Ectodermal cell (in vitro differentiated cells): ENCODE data around the gene FAM13A.

Experiments
- H3K27ac ChIP-seq: 2 replicates; pipeline ENCODE4 v1.7.0; 2013; ENCODE audit warnings: mild to moderate bottlenecking, low read depth, low read length; ENCODE audit not compliant: insufficient read depth, poor library complexity, severe bottlenecking
- H3K27me3 ChIP-seq: 2 replicates; pipeline ENCODE4 v1.7.0; 2013; ENCODE audit warnings: mild to moderate bottlenecking, low read length; ENCODE audit not compliant: insufficient read depth, control insufficient read depth, poor library complexity, severe bottlenecking
- H3K36me3 ChIP-seq: one replicate; pipeline ENCODE4 v1.7.0; 2013; ENCODE audit warnings: low read length; ENCODE audit not compliant: control insufficient read depth, insufficient read depth
- H3K4me1 ChIP-seq: one replicate; pipeline ENCODE4 v1.7.0; 2013; ENCODE audit warnings: low read length; ENCODE audit not compliant: control insufficient read depth, insufficient read depth
- H3K4me3 ChIP-seq: 2 replicates; pipeline ENCODE4 v1.7.0; 2013; ENCODE audit warnings: low read depth, low read length, control low read depth; ENCODE audit not compliant: insufficient read depth
- H3K9me3 ChIP-seq: 2 replicates; pipeline ENCODE4 v1.7.0; 2013; ENCODE audit warnings: mild to moderate bottlenecking, low read length, moderate library complexity; ENCODE audit not compliant: control insufficient read depth
- WGBS, 2 experiments: methylation state at CpG; one replicate each; pipeline ENCODE4 v1.1.7; 2013; ENCODE audit warnings: missing lambda C conversion rate in 2 of 2; 5-methylcytosine and 5-hydroxymethylcytosine counted together

Gene FAM13A

DNA sequence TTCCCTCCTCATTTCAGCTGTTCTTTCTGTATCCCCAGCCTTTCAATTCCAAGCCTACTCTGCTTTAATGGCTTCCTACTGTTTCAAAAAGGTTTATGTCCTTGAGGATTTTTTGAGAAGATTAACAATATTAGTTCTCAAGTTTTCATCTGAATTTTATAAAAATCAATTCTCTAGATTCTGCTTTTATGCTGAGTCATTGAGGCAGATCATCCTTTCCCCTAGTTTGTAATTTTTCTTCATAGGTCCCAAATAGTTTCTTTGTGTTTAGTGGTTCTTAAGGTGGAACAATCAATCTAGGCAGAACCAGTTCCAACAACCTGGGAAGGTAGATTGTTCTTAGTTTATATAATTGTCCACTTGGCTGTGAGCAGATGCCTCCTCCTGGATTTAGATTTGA is 259.3 kb downstream of the FAM13A start:
- H3K4me1 ChIP-seq, result no peaks in the 10 kb centered on the region

DNA sequence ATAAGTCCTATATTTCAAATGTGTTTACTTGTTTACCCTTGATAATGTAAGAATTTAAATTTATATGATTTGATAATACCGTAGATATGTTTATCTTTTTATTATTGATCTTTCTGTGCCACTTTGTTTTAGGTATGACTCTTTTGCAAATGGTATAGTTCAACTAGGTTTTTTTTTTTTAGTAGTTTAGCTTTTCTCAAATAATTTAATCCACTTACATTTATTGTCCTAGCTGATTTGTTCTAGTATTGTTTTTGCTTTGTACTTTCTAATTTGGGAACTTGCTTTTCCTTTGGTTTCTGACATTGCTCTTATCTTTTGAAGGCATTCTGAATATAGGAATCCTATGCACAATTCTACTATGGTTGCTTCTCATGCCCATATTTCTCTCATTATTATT is 260.4 kb downstream of the FAM13A start:
- Histone ChIP-seq H3K9me3 (no peaks in the 10 kb centered on the region), H3K27ac (no peak overlapping the region), H3K4me1 (no peaks in the 10 kb centered on the region), H3K36me3 (no peaks in the 10 kb centered on the region), H3K27me3 (no peaks in the 10 kb centered on the region), H3K4me3 (no peak overlapping the region)
- WGBS, 2 experiments, result 100% methylated on average over 1 of the region's 1 CpG; no CpG with 5 or more reads in 1 of the 2 experiments

More for the DNA sequence above, 259.3 kb downstream of the FAM13A start:
- Histone ChIP-seq H3K27me3 (no peaks in the 10 kb centered on the region), H3K36me3 (no peaks in the 10 kb centered on the region), H3K27ac (no peak overlapping the region), H3K9me3 (no peaks in the 10 kb centered on the region), H3K4me3 (no peak overlapping the region)

DNA sequence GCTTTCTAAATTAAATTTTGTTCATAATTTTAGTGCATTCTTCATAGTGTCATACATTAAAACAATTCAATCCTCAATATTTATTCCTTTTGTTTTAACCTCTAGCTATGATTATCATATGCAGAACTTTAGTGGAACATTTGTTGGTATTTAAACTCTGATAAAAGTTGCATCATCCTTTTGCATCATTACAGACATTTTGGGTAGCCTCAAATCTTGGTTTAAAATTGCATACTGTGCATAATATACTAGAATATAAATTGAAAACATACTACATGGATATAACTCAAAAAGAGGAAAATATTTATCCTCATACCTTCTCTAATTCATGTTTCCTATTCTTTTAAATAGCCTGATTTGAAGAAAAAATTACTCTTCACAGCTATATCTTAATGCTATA is 262.0 kb downstream of the FAM13A start:
- no peaks in the 10 kb centered on the region for H3K4me1 ChIP-seq
- no peak overlapping the region for H3K4me3 ChIP-seq
- H3K27me3 ChIP-seq, result no peaks in the 10 kb centered on the region
- H3K9me3 ChIP-seq, result no peaks in the 10 kb centered on the region
- H3K36me3 ChIP-seq, result no peaks in the 10 kb centered on the region
- no peak overlapping the region for H3K27ac ChIP-seq

DNA sequence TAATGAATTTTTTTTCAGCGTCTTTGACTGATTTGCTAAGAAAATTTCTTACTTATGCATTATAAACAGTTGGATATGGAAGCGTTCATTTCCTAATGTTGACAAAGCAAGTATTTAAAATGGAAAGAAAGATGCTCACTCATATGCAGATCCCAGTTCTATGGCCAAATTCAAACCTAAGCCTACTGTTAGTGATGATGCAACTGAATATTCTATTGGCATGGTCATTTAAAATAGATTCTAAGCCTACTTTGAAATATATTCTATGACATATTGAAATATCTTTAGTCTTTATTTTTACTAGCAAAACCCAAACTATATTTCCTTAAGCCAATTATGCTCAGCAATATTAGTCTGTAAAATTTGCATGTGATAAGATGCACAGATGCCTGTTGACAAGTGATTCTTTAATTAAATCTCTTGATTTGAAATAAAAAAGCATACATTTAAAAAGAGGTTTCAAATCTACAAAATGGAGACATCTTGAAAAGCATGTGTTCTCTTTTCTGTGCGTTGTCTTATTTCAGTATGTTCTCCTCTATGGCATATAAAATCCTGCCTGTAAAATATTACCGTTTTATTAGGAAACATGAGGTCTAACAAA is 262.8 kb downstream of the FAM13A start:
- no peaks in the 10 kb centered on the region for H3K4me1 ChIP-seq
- H3K27ac ChIP-seq, result no peak overlapping the region

DNA sequence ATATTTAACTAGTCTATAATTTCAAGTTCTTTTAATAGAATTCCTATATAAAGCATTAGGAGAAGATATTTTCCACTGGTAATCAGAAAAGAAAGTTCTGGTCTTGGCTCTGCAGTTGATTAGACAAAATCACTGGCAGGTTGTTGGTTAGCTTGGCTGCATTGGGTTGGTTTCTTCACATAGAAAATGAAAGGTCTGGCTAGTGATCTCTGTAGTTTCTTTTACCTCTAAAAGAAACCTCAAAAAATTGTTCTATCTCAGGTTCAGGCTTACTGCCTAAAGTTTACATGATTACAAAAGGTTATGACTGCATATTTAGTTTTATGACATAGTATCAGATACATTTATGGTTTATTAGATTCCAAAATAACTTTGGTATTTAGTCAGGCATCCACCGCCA is 263.5 kb downstream of the FAM13A start:
- no peak overlapping the region for H3K27ac ChIP-seq
- H3K27me3 ChIP-seq, result no peaks in the 10 kb centered on the region
- WGBS, 2 experiments, result 93 to 100% methylated on average over 1 of the region's 1 CpG
- no peaks in the 10 kb centered on the region for H3K4me1 ChIP-seq
- H3K36me3 ChIP-seq, result no peaks in the 10 kb centered on the region
- H3K4me3 ChIP-seq, result no peak overlapping the region
- H3K9me3 ChIP-seq, result no peaks in the 10 kb centered on the region

More for the DNA sequence above, 262.8 kb downstream of the FAM13A start:
- Histone ChIP-seq H3K9me3 (no peaks in the 10 kb centered on the region), H3K4me3 (no peak overlapping the region), H3K27me3 (no peaks in the 10 kb centered on the region), H3K36me3 (no peaks in the 10 kb centered on the region)
- 84 to 86% methylated on average over 2 to 3 of the region's 4 CpGs for WGBS, 2 experiments

DNA sequence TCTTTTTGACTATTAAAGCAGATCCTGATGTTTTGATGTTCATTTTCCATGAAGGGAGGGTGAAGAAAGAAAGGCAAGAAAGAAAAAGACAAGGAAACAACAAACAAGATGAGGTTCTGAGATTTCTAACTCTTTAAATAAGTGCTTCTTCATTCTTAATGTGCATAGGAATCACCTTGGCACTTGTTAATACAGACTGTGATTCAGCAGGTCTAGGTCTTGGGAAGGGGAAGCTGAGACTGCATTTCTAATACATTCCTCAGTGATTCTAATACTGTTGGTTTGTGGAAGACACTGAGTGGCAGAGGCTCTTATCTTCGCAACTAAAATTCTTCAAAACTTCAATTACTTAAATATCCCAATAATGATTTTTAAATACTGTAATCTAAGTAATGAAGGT is 264.2 kb downstream of the FAM13A start:
- Histone ChIP-seq H3K27me3 (no peaks in the 10 kb centered on the region), H3K4me3 (no peak overlapping the region), H3K36me3 (no peaks in the 10 kb centered on the region), H3K9me3 (no peaks in the 10 kb centered on the region), H3K4me1 (no peaks in the 10 kb centered on the region), H3K27ac (no peak overlapping the region)
- WGBS, 2 experiments, result no CpG with 5 or more reads among the region's 1 CpG

DNA sequence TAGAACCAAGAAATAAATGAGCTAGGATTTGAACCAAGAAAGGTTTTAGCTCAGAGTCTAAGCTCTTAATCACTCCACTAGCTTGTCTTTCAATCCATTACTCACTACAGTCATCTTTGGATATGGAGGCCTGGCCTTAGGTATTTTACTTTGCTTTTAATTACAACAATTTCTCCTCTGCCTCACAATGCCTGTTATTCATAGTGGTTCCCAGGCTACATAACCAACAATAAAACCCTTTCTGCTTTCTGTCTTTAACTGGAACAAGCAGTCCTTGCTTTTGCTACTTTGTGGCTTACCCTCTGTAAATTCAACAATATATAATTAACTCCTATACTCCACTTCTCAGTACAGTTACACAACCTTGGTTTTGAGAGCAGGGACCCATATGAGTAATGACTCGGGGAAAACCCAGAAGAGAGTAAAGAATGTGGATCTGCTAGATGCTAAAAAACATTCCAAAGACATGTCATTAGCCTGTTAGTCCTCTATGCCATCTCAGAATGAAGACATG is 264.7 kb downstream of the FAM13A start:
- 56 to 90% methylated on average over 1 of the region's 1 CpG for WGBS, 2 experiments
- H3K27ac ChIP-seq, result no peak overlapping the region

DNA sequence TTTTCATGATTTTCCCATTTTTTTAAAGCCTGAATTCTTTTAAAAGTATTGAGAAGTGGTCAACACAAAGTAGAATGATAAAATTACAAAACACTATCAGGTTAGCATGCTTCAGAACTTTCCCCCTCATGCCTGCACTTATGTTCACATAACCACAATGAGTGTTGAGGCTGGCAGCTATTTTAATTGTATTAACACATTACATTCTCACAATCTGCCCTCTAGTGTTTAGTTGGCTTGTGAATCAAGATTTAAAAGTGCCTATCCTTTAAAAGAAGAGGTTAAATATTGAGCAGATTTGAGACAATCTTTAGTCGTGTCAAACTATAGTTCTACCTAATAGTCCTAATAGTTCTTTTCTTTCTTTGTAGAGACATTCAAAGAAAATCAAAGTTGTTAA is 265.7 kb downstream of the FAM13A start:
- Histone ChIP-seq H3K4me3 (no peak overlapping the region), H3K36me3 (peaks cover 5% of the 10 kb centered on the region), H3K27ac (no peak overlapping the region), H3K27me3 (no peaks in the 10 kb centered on the region), H3K4me1 (no peaks in the 10 kb centered on the region), H3K9me3 (no peaks in the 10 kb centered on the region)
- WGBS, 2 experiments, result 89% methylated on average over 1 of the region's 1 CpG; no CpG with 5 or more reads in 1 of the 2 experiments

More for the DNA sequence above, 264.7 kb downstream of the FAM13A start:
- Histone ChIP-seq H3K27me3 (no peaks in the 10 kb centered on the region), H3K4me3 (no peak overlapping the region), H3K36me3 (peaks cover 4% of the 10 kb centered on the region), H3K9me3 (no peaks in the 10 kb centered on the region), H3K4me1 (no peaks in the 10 kb centered on the region)

DNA sequence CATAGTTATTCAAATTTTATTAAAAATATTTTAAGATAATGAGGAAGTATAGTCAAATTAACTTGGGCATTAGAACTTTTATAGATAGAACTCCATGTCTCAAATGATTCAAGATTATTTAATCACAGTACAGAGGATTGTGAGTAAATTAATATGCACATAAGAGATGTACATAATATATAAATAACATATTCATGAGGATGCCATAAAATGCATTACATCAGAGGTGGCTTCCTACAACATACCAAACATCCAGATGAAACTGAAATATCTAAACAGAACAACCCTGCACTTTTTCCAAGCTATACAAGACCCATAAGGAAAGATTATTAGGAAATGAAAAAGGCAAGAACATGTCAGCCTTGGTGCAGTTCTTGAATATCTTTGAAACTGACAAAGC is 268.1 kb downstream of the FAM13A start:
- no peak overlapping the region for H3K4me3 ChIP-seq
- no peaks in the 10 kb centered on the region for H3K4me1 ChIP-seq
- H3K27me3 ChIP-seq, result no peaks in the 10 kb centered on the region
- peaks cover 5% of the 10 kb centered on the region for H3K36me3 ChIP-seq
- no peaks in the 10 kb centered on the region for H3K9me3 ChIP-seq
- H3K27ac ChIP-seq, result no peak overlapping the region

DNA sequence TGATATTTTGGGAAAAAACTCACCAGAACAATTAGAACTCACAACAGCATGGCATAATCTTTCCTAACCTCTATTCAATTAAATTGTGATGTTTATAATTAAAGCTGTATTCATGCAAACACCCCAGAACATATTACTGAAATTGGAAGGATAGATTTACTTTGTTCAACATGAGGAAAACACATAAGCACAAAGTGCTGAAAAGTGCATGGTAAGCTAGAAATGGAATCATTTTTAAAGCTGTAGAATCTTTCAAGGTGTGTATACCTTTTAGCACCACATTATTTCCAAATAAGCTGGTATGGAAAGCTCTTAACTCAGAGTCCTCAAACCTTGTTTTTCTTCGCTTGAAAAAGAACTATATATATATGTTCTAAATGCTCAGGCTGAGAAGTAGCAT is 268.6 kb downstream of the FAM13A start:
- Histone ChIP-seq H3K9me3 (no peaks in the 10 kb centered on the region), H3K4me1 (no peaks in the 10 kb centered on the region), H3K4me3 (no peak overlapping the region), H3K27me3 (no peaks in the 10 kb centered on the region), H3K27ac (no peak overlapping the region), H3K36me3 (peaks cover 5% of the 10 kb centered on the region)
- WGBS, 2 experiments, result no CpG with 5 or more reads among the region's 1 CpG

DNA sequence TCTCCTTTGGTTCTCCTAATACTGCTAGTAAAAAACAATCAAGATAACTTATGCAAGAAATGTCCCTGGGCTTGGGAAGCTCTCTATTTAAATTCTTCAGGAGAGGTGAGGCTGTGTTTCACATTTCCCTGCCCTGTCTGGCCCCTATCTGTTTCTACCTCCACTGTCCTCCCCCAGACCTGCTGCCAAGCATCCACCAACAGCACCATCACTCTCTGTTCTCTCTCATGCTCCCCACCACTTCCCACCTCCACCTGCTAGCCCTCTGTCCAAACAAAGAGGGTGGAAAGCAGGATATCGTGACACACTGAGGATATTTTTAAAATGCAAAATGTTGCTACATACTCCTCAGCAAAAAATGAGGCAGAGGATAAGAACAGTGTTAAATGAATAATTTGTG is 271.0 kb downstream of the FAM13A start:
- 100% methylated on average over 1 of the region's 1 CpG; no CpG with 5 or more reads in 1 of the 2 experiments for WGBS, 2 experiments

More for the DNA sequence above, 271.0 kb downstream of the FAM13A start:
- no peak overlapping the region for H3K27ac ChIP-seq
- no peaks in the 10 kb centered on the region for H3K9me3 ChIP-seq
- peaks cover 5% of the 10 kb centered on the region for H3K36me3 ChIP-seq
- no peaks in the 10 kb centered on the region for H3K27me3 ChIP-seq
- H3K4me3 ChIP-seq, result no peak overlapping the region
- no peaks in the 10 kb centered on the region for H3K4me1 ChIP-seq
